NCI-H748 (cell line): ENCODE results near the gene CPNE5.
A peak's percentile ranks its signal among the peaks of the same experiment; 100 is the strongest.

Source experiments
- DNase-seq: peaks from one replicate; lab custom pipeline; 2025; ENCODE audit not compliant: unreplicated experiment; lab: John Stamatoyannopoulos, UW

The CPNE5 gene

DNA sequence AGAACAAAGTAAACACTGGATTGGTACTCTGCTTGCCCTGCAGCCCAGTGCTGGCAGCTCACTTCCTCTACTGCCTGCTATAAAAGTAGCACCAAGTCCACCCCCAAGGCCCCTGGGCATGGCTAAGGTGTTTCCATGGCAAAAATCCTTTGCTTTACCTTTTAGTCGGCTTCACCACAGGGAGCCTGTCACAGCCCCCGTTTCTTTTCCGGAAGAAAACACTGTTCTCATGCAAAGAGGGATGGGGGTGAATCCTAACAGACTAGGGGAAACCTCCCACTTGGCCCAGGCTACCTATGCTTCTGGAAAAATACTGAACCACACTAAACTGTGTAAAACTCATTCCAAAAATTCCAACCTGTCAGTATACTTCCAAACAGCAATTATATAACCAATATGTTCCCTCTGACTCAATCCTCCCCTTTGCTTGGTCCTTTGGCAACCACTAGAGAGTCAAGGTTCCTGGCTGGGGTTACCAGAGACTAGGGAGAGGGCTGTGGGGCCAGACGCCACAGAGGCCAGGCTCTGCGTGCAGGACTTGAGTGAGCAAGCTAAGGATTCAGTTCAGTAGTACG lies 19.2 kb upstream of the CPNE5 start:
- no peak for DNase-seq

GRCh38 chr6:36857325-36857724 lies 18.1 kb upstream of the CPNE5 start:
- no peak for DNase-seq

GRCh38 chr6:36856277-36856676 lies 17.0 kb upstream of the CPNE5 start:
- DNase-seq, result no peak

- DNase-seq, result no peak
Observed at GRCh38 chr6:36855750-36856149, 16.5 kb upstream of the CPNE5 start.

GRCh38 chr6:36853325-36853724 lies 14.1 kb upstream of the CPNE5 start:
- DNase-seq, result no peak

DNA sequence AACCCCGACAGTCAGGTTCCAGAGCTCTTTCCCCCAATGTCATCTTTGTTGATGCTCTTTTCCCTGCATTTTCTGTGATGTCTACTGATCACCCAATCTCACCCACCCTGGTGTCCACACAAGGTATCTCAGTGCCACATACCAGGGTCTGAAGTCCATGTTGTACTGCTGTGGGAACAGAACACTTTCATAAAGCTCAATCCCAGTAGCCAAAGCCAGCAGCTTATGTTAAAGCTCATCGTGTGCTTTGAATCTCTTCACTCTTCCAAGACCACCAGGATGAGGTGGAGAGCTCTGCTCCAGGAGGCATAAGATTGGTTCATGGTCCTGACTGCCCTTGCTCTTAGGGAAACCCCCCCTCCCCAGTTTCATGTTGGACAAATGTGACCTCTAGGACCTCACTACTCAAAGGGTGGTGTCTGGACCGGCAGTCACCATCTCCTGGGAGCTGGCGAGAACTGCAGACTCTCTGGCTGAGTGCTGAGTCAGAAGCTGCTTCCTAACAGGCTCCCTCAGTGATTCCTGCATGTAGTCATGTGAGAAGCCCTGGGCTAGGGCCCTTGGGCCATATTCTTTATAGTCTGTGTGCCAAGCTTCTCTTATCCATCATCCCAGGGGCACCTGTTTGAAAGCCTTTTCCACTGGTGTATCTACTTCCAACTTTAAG lies 13.4 kb upstream of the CPNE5 start:
- no peak for DNase-seq

GRCh38 chr6:36851626-36852025 lies 12.4 kb upstream of the CPNE5 start:
- DNase-seq, result no peak

DNA sequence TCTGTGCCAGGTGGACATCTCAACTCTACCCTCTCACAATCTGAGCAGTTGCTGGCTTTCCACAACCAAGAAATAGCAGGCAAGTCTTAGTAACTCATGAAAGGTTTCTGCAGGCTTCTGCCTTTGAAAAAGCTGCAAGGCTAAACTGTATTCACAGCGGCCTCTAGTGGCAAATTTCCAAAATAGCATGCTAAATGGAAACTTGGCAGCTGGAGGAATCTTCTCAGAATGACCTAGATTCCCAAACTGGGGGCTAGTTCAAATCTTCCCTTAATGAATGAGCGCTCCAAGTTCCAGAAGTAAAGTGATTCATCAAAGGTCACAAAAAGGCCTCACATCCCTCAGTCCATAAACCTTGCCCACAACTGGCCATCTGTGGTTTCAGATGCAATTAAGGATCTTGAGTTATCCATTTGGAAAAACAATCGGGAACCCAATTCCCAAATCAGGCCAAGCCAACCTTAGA lies 11.9 kb upstream of the CPNE5 start:
- DNase-seq, result peak; percentile 69

- DNase-seq, result no peak
Observed at GRCh38 chr6:36850021-36850420, 10.8 kb upstream of the CPNE5 start.

DNA sequence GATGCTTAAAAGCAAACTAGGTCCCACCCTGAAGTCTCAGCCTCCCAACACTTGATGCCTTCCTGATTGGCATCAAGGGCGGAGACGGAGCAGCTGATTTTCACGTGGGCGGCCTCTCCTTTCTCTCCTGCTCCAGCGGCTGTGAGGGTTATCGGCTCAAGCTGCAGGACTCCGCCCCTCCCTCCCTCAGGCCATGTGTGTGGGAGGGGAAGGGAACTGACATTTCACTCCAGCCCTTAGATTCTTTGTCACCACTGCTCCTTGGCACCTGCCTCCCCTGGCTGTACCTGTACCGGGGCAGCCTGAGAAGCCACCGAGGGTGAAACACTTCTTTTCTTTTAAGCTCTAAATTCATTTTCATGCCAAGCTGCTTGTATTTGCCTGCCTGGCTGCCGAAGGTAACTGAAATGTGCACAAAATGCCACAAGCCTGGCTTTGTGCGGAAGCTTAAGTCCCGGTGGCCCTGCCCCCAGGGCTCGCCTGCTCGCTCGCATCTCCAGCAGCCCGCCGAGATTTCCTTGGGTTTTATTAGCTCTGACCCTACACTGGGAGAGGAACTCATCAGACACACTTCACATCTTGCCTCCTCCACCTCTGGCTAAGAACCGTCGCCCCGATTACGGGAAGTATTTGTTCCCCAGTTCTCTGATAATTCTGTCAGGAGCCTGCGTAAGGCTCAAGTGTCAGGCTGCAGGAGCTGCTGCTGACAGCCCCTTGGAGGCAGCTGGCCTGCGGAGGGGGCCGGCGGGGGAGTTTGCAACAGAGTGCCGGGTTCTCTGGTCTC lies 9.6 kb upstream of the CPNE5 start:
- DNase-seq, result no peak

- no peak for DNase-seq
Observed at GRCh38 chr6:36847991-36848390, 8.7 kb upstream of the CPNE5 start.

GRCh38 chr6:36847152-36847551 lies 7.9 kb upstream of the CPNE5 start:
- DNase-seq, result no peak

DNA sequence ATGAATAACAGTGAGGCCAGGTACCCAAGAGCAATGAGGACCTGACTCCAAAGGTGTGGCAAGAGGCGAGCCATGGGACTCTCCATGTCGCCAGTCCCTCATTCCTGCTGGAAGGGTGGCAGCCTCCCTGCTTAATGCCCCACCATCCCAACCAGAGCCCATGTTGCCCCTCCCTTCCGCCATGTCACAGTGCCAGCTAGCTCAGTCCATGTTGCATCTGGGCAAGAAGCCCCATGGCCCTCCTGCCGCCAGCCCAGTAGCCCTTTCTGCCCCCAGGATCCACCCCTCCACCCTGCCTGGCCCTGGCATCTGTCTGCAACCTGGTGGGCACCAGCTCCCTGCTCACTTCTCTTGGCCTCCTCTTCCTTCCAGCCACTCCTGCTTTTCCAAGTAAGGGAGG lies 6.0 kb upstream of the CPNE5 start:
- no peak for DNase-seq

- DNase-seq, result no peak
Observed at GRCh38 chr6:36844232-36845170, 5.3 kb upstream of the CPNE5 start.

DNA sequence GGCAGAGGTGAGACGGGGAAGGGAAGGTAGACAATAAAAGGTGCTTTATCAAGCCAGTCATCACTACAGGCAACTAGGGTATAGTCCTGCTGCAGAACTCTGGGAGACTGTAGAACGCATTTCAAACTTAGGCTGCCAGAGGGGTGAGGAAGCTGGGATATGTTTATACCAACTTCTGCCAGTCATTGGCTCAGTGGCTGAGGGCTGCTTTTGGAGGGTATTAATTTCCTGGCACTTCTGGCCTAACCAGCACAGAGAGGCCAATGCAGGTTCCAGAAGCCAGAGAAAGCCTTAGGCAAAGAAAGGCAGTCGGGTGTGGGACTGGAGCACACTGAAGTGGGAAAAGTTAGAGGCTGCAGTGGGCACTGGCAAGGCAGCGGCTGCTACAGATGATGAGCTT lies 3.9 kb upstream of the CPNE5 start:
- DNase-seq, result no peak

- DNase-seq, result no peak
Observed at GRCh38 chr6:36841756-36842155, 2.5 kb upstream of the CPNE5 start.

DNA sequence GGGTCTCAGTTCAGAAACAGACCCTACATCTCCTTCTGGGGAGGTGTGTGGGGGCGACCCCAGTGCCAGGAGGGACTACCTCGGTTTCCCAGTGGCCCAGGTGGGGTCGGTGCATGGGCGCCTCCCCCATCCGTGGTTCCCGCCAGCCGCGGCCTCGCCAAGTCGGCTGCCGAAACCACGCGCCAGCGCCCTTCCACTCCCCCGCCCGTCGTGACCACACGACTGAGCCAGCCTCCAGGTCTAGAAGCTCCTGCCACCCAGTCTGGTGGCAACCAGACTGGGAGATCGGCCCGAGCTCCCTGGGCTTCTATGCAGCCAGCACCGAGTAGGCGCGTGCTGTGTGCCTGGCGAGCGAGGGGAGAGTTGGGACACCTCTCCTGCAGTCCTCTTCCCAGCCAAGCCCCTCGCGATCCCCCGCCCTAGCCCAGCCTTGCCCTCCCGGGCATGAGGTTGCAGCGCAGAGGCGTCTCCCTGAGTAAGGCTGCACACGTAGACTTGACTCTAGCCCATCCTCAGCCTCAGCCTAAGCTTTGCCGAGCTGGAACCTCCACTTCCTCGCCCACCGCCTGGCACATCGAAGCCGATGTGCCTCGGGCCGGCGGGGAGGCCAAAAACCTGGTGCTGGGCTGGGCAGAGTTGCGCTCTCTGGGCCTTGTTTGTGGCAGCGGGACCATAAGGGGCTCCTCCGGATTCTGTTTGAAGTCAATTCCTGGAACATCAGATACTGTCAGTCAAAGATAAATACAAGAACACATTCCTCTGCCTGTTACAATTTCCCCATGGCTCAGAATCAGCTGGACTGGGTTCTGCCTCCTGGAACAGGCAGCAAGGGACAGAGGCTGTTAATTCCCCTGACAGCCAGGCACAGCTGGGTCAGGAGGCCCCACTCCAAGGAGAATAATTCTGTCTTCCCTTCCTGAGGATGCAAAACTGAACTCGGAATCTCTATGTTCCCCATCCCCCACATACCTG lies 1.5 kb upstream of the CPNE5 start:
- DNase-seq, result no peak

DNA sequence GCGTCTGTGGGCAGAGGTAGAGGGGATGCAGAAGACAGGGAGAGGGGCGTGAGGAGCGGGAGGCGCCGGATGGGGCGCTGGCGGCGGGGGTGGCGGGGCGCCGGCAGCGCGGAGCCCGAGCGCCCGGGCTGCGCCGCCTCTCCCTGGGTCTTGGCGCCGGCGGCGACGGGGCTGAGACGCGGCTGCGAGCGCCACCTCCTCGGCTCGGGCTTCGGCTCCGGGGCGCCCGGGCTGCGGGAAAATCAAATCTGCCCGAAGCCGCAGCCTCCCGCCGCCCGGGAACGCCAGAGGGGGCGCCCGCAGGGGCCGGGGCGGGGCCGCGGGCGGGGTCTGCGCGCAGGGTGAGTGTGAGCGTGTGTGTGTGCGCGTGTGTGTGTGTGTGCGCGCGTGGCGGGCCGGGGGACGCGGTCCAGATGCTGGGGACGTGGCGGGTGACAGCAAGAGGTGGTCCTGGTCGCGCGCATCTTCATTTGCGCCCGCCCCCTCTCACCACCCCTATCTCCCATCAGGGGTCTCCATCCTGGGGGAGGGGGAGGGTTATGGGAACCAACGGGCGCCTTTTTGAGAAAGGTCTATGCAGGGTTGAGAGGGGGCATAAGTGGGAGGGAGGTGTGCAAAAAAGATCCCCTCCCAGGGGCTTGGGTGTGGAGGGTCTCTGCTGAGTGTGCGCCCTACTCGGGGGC lies 646 bp upstream of the CPNE5 start:
- DNase-seq, result peak; percentile 67

GRCh38 chr6:36837686-36838085 lies 1.6 kb downstream of the CPNE5 start:
- DNase-seq, result no peak

GRCh38 chr6:36837022-36837339 lies 2.3 kb downstream of the CPNE5 start:
- DNase-seq, result no peak
